HPDE6-E6E7 (cell line): ENCODE results near the gene PKNOX2.

Experiments
- DNase-seq: peaks from one replicate; pipeline ENCODE4 v3.0.0; 2011; ENCODE audit warnings: missing footprints; ENCODE audit errors: extremely low spot score

Gene PKNOX2

GRCh38 chr11:125314276-125315078 lies 149.9 kb downstream of the PKNOX2 start:
- DNase-seq: no peak

GRCh38 chr11:125315079-125315740 lies 150.7 kb downstream of the PKNOX2 start:
- no peak for DNase-seq

- no peak for DNase-seq
Observed at GRCh38 chr11:125317416-125317815, 152.9 kb downstream of the PKNOX2 start.

GRCh38 chr11:125319649-125320048 lies 155.1 kb downstream of the PKNOX2 start:
- no peak for DNase-seq

GRCh38 chr11:125320347-125321076 lies 156.0 kb downstream of the PKNOX2 start:
- DNase-seq: no peak

GRCh38 chr11:125322289-125322688 lies 157.7 kb downstream of the PKNOX2 start:
- no peak for DNase-seq

- DNase-seq: no peak
Observed at GRCh38 chr11:125325196-125325595, 160.6 kb downstream of the PKNOX2 start.

GRCh38 chr11:125326126-125326525 lies 161.6 kb downstream of the PKNOX2 start:
- DNase-seq: no peak

- DNase-seq: no peak
Observed at GRCh38 chr11:125327518-125328224, 163.1 kb downstream of the PKNOX2 start.

GRCh38 chr11:125328225-125328580 lies 163.7 kb downstream of the PKNOX2 start:
- DNase-seq: no peak

GRCh38 chr11:125329786-125330185 lies 165.2 kb downstream of the PKNOX2 start:
- DNase-seq: no peak

- no peak for DNase-seq
Observed at GRCh38 chr11:125330462-125331325, 166.1 kb downstream of the PKNOX2 start.

GRCh38 chr11:125331357-125332035 lies 166.9 kb downstream of the PKNOX2 start:
- DNase-seq: no peak

- no peak for DNase-seq
Observed at GRCh38 chr11:125332821-125333220, 168.3 kb downstream of the PKNOX2 start.

- no peak for DNase-seq
Observed at GRCh38 chr11:125333354-125334073, 169.0 kb downstream of the PKNOX2 start.

GRCh38 chr11:125335106-125335505 lies 170.6 kb downstream of the PKNOX2 start:
- DNase-seq: no peak

GRCh38 chr11:125337836-125338834 lies 173.6 kb downstream of the PKNOX2 start:
- no peak for DNase-seq
